GM18517 (cell line): ENCODE data around the gene PSMD3.
A peak's percentile ranks its signal among the peaks of the same experiment; 100 is the strongest.

ENCODE experiments used
- ATAC-seq: cut with Tn5 transposase; IDR thresholded peaks from one replicate; pipeline ENCODE4 v1.9.1; 2021; ENCODE audit warnings: mild to moderate bottlenecking, moderate library complexity; ENCODE audit not compliant: unreplicated experiment

The PSMD3 gene

GRCh38 chr17:39955726-39956225, 24.8 kb upstream of the PSMD3 start:
- no peak for ATAC-seq

GRCh38 chr17:39960524-39961041, 20.0 kb upstream of the PSMD3 start:
- ATAC-seq: no peak

DNA sequence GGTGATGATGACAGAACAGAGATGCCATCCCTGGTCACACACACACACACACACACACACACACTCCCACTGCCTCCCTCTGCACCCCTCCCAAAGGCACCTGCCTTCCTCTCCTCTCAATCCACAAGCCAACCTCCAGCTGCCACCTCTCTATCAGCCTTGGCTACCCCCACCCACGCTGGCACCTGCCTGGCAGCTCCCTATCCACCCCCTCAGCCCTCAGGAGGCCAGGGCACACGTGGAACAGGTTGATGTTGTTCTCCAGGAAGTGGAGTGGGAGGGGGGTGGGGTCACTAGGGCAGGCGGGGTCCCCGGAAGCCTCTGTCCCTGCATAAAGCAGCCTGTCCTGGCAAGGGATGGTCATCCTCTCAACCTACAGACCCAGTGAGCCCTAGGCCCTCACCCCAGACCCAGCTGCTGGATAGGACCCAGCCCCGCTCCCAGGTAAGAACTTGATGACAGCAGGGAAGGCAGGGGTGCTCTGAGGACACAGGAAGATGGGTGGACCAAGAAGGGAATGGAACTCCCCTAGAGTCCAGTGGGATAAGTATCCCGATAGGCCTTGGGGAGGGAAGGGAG, 17.9 kb upstream of the PSMD3 start, which contains the start of gene GSDMA:
GSDMA (plus strand) TSS at position 363 of the 579 bp plus-strand sequence. CDS start 2,684 bp downstream, outside the sequence.
- ATAC-seq: no peak

DNA sequence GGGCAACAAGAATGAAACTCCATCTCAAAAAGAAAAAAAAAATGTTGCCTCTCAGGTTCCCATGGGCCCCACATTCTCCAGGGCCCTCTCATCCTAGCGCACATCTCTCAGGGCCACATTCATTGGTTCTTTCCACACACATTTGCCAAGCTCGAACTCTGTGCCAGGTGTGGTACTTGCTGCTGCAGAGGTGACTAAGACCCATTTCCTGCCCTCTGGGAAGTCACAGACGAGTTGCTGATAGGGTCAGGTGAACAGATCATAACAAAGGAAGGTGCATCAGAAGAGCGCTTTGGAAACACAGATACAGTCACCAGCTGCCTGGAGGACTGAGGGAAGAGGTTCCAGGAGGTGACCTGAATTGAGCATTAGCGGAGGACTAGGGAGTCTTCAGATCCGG, 16.8 kb upstream of the PSMD3 start:
- no peak for ATAC-seq

DNA sequence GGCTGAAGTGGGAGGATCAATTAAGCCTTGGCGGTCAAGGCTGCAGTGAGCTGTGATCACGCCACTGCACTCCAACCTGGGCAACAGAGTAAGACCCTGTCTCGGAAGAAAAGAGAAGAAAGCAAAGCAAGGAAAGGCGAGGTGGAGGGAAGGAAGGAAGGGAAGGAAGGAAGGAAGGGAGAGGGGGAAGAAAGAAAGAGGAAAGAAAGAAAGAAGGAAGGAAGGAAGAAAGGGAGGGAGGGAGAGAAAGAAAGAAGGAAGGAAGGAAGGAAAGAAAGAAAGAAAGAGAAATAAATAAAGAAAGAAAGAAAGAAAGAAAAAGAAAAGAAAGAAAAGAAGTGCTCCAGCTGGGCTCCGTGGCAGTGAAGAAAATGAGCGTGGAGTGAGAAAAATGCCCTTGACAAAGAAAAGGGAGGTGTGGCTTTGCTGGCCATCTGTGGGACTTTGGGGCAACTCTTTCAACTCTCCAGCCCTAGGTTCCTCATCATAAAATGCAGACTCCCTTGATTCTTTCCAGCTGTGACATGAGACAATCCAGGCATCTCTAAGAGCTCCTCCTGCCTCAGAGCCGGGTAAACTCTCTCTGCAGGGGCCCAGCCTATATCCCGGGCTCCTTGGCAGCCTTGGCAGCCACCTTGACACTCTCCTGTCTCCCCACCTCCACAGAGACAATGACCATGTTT, 15.4 kb upstream of the PSMD3 start:
- ATAC-seq: no peak

- no peak for ATAC-seq
Observed at GRCh38 chr17:39966771-39967170, 13.8 kb upstream of the PSMD3 start.

DNA sequence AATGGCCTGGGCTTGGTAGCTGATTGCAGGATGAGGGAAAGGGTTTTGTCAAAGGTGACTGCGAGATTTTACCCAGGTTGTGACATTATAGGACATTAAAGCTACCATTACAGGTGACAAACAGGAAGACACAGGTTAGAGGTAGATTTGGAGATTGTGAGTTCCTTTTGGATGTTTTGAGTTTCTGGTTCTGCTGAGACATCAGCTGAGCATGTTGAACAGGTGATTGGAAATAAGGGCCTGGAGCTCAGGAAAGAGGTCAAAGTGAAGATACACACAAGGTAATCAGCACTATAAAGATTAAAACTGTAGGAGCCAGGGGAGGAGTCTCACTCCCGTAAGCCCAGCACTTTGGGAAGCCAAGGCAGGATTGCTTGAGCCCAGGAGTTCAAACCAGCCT, 11.8 kb upstream of the PSMD3 start:
- ATAC-seq: no peak

DNA sequence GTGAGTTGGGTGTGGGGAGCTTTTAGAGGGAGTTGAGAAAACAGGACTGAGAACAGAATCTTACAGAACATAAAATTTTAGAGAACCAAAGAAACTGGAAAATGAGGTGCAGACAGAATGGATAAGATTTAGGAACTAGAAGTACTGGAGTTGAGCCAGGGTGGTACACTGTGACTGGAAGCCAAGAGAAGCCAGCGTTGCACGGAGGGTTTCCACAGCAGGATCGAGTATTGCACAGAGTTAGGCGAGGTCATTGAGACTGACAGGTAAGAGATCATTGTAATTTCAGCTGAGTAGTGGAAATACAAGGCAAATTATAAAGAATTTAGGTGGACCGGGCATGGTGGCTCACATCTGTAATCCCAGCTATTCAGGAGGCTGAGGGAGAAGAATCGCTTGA, 11.2 kb upstream of the PSMD3 start:
- no peak for ATAC-seq

GRCh38 chr17:39970157-39970692, 10.4 kb upstream of the PSMD3 start:
- no peak for ATAC-seq

GRCh38 chr17:39971076-39971603, 9.5 kb upstream of the PSMD3 start:
- ATAC-seq: no peak

- no peak for ATAC-seq
Observed at GRCh38 chr17:39972271-39972670, 8.3 kb upstream of the PSMD3 start.

GRCh38 chr17:39973496-39973895, 7.1 kb upstream of the PSMD3 start:
- no peak for ATAC-seq

DNA sequence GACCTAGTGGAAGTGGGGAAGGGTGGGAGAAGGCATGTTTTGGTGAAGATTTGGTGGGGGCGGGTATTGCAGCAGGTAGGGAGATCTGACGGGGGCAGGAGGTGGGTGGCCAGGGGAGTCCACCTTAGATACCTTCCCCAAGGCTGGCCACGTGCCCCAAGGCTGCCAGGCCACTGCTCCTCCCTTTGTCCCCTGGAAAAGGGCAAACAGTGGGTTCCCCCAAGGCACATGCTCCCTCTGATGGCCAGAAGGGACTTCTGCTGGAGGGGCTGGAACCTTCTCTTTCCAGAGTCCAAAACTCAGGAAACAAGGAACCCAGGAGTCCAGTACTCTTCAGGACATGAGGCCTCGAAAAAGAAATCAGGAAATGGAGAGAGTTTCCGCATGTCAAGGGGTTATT, 6.2 kb upstream of the PSMD3 start:
- no peak for ATAC-seq

DNA sequence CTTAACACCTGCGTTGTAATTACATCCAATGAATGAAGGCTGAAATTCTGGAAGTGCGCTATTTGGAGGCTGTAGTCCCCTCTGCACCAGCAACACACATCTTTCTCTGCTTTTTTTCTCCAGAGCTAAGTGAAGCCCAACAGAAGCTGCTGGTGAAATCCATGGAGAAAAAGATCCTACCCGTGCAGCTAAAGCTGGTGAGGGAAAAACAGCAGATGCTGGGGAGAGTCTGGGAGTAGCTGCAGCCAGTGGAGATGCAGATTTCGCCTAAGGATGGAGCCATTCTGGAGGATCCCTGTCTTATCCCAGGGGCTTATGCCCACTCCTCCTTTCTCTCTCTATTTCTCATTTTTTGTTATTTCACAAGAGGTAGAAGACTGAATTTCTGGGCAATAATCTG, 4.8 kb upstream of the PSMD3 start:
- ATAC-seq: no peak

DNA sequence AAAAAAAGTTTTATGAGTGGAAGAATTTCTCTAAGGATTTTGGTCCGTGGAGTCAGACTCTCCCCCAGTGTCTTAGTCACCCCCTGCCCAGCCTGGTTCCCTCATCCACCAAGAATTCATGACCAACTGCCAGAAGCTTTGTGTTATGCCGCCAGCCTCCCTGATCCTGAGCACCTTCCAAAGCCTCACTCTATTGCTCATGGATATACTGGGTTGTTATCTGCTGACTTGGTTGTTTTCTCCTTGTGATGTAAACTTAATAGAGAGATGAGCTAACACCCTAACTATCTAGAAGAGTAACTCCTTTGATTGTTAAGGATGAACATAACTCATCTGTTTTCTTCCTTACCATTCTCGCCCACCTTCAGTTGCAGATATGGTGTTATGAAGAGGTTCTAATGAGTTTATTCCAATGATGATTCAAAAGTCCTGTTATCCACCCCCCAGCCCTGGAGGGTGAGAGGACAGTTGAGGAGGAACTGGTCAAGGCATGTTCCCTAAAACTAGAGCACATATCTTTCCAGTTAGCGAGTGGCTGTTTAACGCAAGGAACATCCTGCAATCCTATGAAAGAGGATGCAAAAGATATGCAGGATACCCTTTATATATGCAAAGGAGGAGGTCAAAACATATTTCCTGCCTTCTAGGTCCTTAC, 1.5 kb upstream of the PSMD3 start:
- no peak for ATAC-seq

- ATAC-seq: peak; percentile 12
Observed at GRCh38 chr17:39979893-39980350, 685 bp upstream of the PSMD3 start.

DNA sequence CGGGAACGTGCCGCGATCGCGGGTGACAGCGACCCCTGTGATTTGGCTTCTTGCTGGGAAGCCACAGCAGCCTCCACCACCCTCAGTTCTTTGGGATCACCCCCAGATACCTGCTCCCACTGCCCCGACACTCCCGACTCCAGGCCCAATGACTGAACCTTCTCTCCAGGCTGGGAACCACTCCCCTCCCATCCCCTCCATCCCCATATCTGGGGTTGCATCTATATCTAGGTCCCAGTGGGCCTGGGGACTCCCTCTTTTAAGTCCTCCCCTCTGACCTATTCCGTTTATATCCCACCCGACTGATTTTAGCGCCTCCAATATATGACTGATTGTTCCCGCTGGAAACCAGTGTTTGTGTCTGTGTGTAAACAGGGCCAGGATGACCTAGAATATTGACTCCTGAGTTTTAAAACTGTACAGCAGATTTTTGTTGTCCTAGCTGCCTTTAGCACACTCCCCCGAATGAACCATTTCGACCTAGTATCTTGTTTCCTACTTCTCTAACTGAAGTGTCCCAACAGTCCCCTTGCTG, 667 bp downstream of the PSMD3 start:
- ATAC-seq: no peak

GRCh38 chr17:39981766-39982375, 1.3 kb downstream of the PSMD3 start:
- ATAC-seq: no peak

GRCh38 chr17:39988206-39988810, 7.7 kb downstream of the PSMD3 start:
- no peak for ATAC-seq

DNA sequence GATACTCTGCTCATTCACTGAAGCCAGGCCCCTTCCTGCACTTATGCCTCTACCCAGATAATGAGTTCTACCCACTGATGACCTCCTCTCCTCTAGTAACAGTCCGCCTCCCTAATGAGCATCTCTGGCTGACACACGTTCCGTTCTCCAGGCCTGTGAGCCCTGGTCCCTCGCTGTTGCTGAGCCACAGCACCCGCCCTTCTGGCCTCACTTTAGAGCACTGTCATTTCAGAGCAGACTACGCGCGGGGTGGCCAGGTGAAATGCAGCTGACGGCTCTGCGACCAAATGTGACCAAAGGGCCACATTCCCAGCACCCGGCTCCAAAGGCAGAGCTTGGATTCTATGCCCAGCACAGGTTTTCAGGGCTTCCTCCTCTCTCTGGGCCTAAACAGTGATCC, 13.8 kb downstream of the PSMD3 start:
- no peak for ATAC-seq
